Measurements from ENCODE around the gene SERTAD1. TPM values are rescaled to one million over a fixed set of nuclear protein-coding genes. Genes with fewer than 3 reads are reported as not detected.

SERTAD1 gene
- total RNA-seq, 1 donor from 2014 or later, result 13.8 TPM

DNA sequence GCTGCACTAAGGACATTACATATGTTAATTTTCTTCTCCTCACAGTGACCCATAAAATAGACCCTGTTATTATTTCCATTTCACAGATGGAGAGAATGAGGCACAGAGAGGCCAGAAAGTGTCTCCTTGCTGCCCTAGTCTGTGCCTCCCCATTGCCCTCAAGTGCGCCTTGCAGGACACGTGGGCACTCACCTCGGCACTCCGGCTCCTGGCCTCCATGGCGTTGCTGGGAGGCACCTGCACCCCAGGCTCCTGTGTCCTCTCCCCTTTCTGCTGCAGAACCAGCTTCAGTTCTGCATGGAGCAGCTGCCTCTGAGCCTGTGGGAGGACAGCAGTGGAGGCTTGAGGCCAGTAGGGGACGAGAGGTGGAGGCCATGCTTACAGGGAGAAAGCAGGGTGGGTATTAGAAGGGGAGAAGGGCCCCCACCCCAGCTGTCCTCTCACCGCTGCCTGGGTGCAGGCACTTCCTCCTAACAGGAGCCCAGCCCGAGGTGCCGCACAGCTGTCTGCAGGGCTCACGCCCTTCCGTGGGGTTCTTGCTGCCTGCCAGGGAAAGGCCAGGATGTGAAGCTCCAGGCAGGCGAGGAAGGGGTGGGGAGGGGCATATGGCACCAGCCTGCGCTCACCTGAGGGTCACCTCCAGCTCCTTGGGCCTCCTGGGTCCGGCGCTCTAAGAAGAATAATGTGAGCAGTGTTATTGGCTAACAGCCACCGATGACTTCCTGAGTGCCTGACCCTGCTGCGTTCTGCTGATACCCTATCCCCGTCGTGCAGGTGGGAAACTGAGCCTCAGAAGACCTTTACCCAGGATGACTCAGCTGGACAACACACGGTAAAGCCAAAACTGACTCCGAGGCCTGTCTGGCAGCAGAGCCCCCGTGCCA, 17.8 kb downstream of the SERTAD1 start:
- H3K27me3 Mint-ChIP-seq (ENCODE audit: unreplicated experiment), result no peaks in the 10 kb centered on the region
- H3K4me1 Mint-ChIP-seq (ENCODE audit: unreplicated experiment), result peaks cover 14% of the 10 kb centered on the region
- no peak overlapping the region for H3K4me3 Mint-ChIP-seq (ENCODE audit: unreplicated experiment)
- no peaks in the 10 kb centered on the region for H3K9me3 Mint-ChIP-seq (ENCODE audit: unreplicated experiment)
- DNase-seq (ENCODE audit: extremely low spot score, unreplicated experiment), result no peak
- no peaks in the 10 kb centered on the region for H3K36me3 Mint-ChIP-seq (ENCODE audit: unreplicated experiment)
- TF ChIP-seq CTCF (IDR thresholded peaks at IDR 0.05), result no peak
- no peak overlapping the region for H3K27ac Mint-ChIP-seq (ENCODE audit: unreplicated experiment)

- DNase-seq (ENCODE audit: extremely low spot score, unreplicated experiment), result peak; percentile 93
- TF ChIP-seq CTCF (IDR thresholded peaks at IDR 0.05), result no peak
- Mint-ChIP-seq H3K36me3 (ENCODE audit: unreplicated experiment) (peaks cover 3% of the 10 kb centered on the region), H3K27me3 (ENCODE audit: unreplicated experiment) (no peaks in the 10 kb centered on the region), H3K9me3 (ENCODE audit: unreplicated experiment) (no peaks in the 10 kb centered on the region), H3K4me3 (ENCODE audit: unreplicated experiment) (peak overlapping the region; percentile 93), H3K27ac (ENCODE audit: unreplicated experiment) (peak overlapping the region; percentile 74), H3K4me1 (ENCODE audit: unreplicated experiment) (peaks cover 9% of the 10 kb centered on the region)
Measured at GRCh38 chr19:40403262-40403984, 22.4 kb downstream of the SERTAD1 start.

DNA sequence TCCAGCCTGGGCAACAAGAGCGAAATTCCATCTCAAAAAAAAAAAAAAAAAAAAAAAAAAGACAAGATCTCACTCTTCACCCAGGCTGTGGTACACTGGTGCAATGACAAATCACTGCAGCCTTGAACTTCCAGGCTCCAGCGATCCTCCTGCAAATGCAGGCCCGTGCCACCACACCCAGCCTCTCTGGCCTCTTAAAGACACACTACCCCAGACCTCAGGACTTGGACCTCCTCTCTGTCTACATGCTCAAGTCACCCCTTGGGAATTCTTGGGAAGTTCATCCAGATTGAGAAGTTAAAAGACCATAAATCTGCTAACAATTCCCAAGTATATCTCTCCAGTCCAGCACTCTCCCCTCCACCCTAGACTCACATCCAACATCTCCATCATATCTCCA, 25.2 kb downstream of the SERTAD1 start:
- no peak for DNase-seq (ENCODE audit: extremely low spot score, unreplicated experiment)
- no peak for TF ChIP-seq CTCF (IDR thresholded peaks at IDR 0.05)
- H3K27ac Mint-ChIP-seq (ENCODE audit: unreplicated experiment), result no peak overlapping the region
- no peaks in the 10 kb centered on the region for H3K9me3 Mint-ChIP-seq (ENCODE audit: unreplicated experiment)
- H3K4me3 Mint-ChIP-seq (ENCODE audit: unreplicated experiment), result no peak overlapping the region
- H3K36me3 Mint-ChIP-seq (ENCODE audit: unreplicated experiment), result peaks cover 9% of the 10 kb centered on the region
- no peaks in the 10 kb centered on the region for H3K27me3 Mint-ChIP-seq (ENCODE audit: unreplicated experiment)
- H3K4me1 Mint-ChIP-seq (ENCODE audit: unreplicated experiment), result peaks cover 9% of the 10 kb centered on the region

DNA sequence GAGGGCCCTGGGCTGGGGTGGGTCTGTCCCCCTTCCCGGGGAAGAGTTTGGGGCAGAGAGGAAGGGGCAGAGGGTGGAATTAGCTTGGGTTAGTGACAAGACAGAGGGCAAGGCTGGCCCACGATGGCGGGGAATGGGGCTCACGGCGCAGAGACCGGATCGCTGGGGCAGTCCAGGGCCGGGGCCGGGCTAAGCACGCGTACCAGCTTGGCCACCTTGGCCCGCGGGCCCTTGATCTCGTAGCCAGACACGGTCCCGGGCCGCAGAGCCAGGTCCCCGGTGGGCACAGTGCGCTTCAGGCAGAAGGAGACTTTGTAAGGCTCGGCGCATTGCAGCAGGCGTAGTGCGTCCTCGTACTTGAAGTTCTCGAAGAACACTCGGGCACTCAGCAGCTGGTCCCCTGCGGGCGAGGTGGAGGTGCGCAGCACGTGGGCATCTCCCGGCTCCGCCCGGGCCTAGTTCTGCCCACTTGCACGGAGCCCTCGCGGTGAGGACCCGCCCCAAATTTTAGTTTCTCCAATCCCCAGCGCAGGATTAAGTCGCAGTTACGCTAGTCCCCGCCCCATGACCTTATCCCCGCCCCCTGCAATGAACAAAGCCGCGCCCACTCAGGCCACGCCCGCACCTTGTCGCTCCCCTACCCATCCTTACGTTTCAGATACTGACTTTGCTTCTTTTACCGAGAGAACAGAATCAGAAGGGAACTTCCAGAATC, 27.2 kb downstream of the SERTAD1 start:
- no peaks in the 10 kb centered on the region for H3K27me3 Mint-ChIP-seq (ENCODE audit: unreplicated experiment)
- H3K36me3 Mint-ChIP-seq (ENCODE audit: unreplicated experiment), result peaks cover 9% of the 10 kb centered on the region
- no peak for TF ChIP-seq CTCF (IDR thresholded peaks at IDR 0.05)
- H3K27ac Mint-ChIP-seq (ENCODE audit: unreplicated experiment), result no peak overlapping the region
- H3K9me3 Mint-ChIP-seq (ENCODE audit: unreplicated experiment), result no peaks in the 10 kb centered on the region
- DNase-seq (ENCODE audit: extremely low spot score, unreplicated experiment), result no peak
- no peak overlapping the region for H3K4me3 Mint-ChIP-seq (ENCODE audit: unreplicated experiment)
- peaks cover 9% of the 10 kb centered on the region for H3K4me1 Mint-ChIP-seq (ENCODE audit: unreplicated experiment)

GRCh38 chr19:40397568-40397906, 28.3 kb downstream of the SERTAD1 start:
- no peaks in the 10 kb centered on the region for H3K27me3 Mint-ChIP-seq (ENCODE audit: unreplicated experiment)
- H3K27ac Mint-ChIP-seq (ENCODE audit: unreplicated experiment), result no peak overlapping the region
- no peaks in the 10 kb centered on the region for H3K9me3 Mint-ChIP-seq (ENCODE audit: unreplicated experiment)
- TF ChIP-seq CTCF (IDR thresholded peaks at IDR 0.05), result no peak
- no peak overlapping the region for H3K4me3 Mint-ChIP-seq (ENCODE audit: unreplicated experiment)
- peaks cover 5% of the 10 kb centered on the region for H3K4me1 Mint-ChIP-seq (ENCODE audit: unreplicated experiment)
- H3K36me3 Mint-ChIP-seq (ENCODE audit: unreplicated experiment), result peaks cover 9% of the 10 kb centered on the region
- DNase-seq (ENCODE audit: extremely low spot score, unreplicated experiment), result no peak
